SKM-1 treated with dmso at 0.1 percent for 144 hours (cell line): ENCODE data around the gene PIK3R1.
A peak's percentile ranks its signal among the peaks of the same experiment; 100 is the strongest.
"Not testable (repeated sequence)": the region's sequence is repeated elsewhere in the genome, so short reads cannot be mapped to it uniquely, and the experiment has no call there.

Experiments
- DNase-seq: peaks from one replicate; lab custom pipeline; 2025; ENCODE audit not compliant: unreplicated experiment; lab: John Stamatoyannopoulos, UW

The PIK3R1 gene

GRCh38 chr5:68192679-68193060, 22.9 kb upstream of the PIK3R1 start:
- no peak for DNase-seq

- no peak for DNase-seq
These were observed 22.0 kb upstream of the PIK3R1 start for GRCh38 chr5:68193481-68194036.

- DNase-seq: no peak
These were observed 21.2 kb upstream of the PIK3R1 start for GRCh38 chr5:68194386-68194785.

GRCh38 chr5:68195137-68195536, 20.4 kb upstream of the PIK3R1 start:
- no peak for DNase-seq

- peak; percentile 90 for DNase-seq
These were observed 18.7 kb upstream of the PIK3R1 start for GRCh38 chr5:68196876-68197275.

GRCh38 chr5:68200288-68200687, 15.3 kb upstream of the PIK3R1 start:
- DNase-seq: no peak

GRCh38 chr5:68210654-68211053, 4.9 kb upstream of the PIK3R1 start:
- DNase-seq: not testable (repeated sequence)

- no peak for DNase-seq
These were observed 911 bp upstream of the PIK3R1 start for GRCh38 chr5:68214482-68215207.

GRCh38 chr5:68215898-68216244, 315 bp downstream of the PIK3R1 start:
- peak; percentile 90 for DNase-seq

GRCh38 chr5:68216245-68217046, 890 bp downstream of the PIK3R1 start:
- DNase-seq: peak; percentile 55

GRCh38 chr5:68217047-68217355, 1.4 kb downstream of the PIK3R1 start:
- DNase-seq: no peak

GRCh38 chr5:68217528-68217927, 2.0 kb downstream of the PIK3R1 start:
- DNase-seq: no peak

- no peak for DNase-seq
These were observed 3.7 kb downstream of the PIK3R1 start for GRCh38 chr5:68219161-68219816.

- DNase-seq: no peak
These were observed 4.7 kb downstream of the PIK3R1 start for GRCh38 chr5:68220260-68220659.

- no peak for DNase-seq
These were observed 5.4 kb downstream of the PIK3R1 start for GRCh38 chr5:68220914-68221313.

GRCh38 chr5:68221488-68221887, 5.9 kb downstream of the PIK3R1 start:
- no peak for DNase-seq

GRCh38 chr5:68222310-68222709, 6.8 kb downstream of the PIK3R1 start:
- DNase-seq: no peak

- no peak for DNase-seq
These were observed 7.3 kb downstream of the PIK3R1 start for GRCh38 chr5:68222824-68223354.

- DNase-seq: no peak
These were observed 8.3 kb downstream of the PIK3R1 start for GRCh38 chr5:68223904-68224303.

- peak; percentile 9 for DNase-seq
These were observed 9.1 kb downstream of the PIK3R1 start for GRCh38 chr5:68224509-68225187.
